ENCODE results near the gene TMEM131. TPM values are rescaled to one million over a fixed set of nuclear protein-coding genes. Genes with fewer than 3 reads are reported as not detected.

Gene TMEM131
- total RNA-seq, 2 experiments from 2014 or later: 17.4 to 32.3 TPM

DNA sequence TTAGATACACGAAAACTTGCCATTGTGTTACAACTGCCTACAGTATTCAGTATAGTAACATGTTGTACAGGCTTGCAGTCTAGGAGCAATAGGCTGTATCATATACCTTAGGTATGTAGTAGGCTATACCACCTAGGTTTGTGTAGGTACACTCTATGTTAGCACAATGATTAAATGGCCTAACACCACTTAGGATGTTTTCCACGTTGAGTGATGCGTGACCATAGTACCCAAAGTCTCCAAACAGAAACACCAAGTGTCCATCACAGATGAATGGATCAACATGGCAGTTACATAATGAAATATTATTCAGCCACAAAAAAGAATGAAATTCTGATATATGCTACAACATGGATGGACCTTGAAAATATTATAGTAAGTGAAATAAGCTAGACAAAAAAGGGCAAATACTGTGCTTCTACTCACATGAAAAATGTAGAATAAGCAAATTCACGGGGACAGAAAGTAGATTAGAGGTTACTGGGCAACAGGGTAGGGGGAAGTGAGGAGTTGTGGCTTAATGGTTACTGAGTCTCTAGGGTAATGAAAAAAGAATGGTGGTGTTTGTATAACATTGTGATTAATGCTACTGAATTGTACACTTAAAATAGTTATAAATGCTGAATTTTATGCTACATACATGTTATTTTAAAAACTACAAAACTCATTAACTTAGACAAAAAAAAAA, 62.6 kb downstream of the TMEM131 start:
- H3K79me2 ChIP-seq (ENCODE audit: insufficient read depth, low read depth, low read length): peaks cover 93% of the 10 kb centered on the region
- POLR2A ChIA-PET: interaction anchor here (1.1 to 1.6 kb wide), 5 partner anchors 9 to 25 kb away, joined by 3 to 14 read pairs (median 11); no protein-coding TSS in a partner anchor
- peak overlapping the region; percentile 33; the same call in 1 of the 2 replicates for H2AFZ ChIP-seq (ENCODE audit: low read length)
- peak overlapping the region; percentile 93 for H3K27ac ChIP-seq (ENCODE audit: low read depth, low read length, poor library complexity, severe bottlenecking)
- peaks cover 99% of the 10 kb centered on the region for H3K4me1 ChIP-seq (ENCODE audit: insufficient read depth, low read length, poor library complexity, severe bottlenecking)
- H3K4me3 ChIP-seq (ENCODE audit: low read depth, low read length, poor library complexity, severe bottlenecking): peak overlapping the region; percentile 2
- no peaks in the 10 kb centered on the region for H3K9me2 ChIP-seq (ENCODE audit: insufficient read depth, low read length)
- no peaks in the 10 kb centered on the region; the same call in 1 of the 2 replicates for H3K36me3 ChIP-seq (ENCODE audit: insufficient read depth, low read length)
- CTCF ChIA-PET (ENCODE audit: unreplicated experiment): no interaction called here
- BruUV-seq (replicated peaks): no TSS peak
- peak; percentile 43 for DNase-seq (ENCODE audit: low spot score)
- no peaks in the 10 kb centered on the region for H4K20me1 ChIP-seq (ENCODE audit: insufficient read depth, low read length)
- intact Hi-C loops (cut with micrococcal nuclease; ENCODE audit: unreplicated experiment): loop anchor here (5.0 to 10.0 kb wide), 2 partner anchors 79 to 152 kb away; partner anchors contain the start of gene VWA3B
- TF ChIP-seq EZH2phosphoT487 (IDR thresholded peaks at IDR 0.05; ENCODE audit: borderline replicate concordance, low read depth, low read length): no peak
- TF ChIP-seq, protein P1, sequence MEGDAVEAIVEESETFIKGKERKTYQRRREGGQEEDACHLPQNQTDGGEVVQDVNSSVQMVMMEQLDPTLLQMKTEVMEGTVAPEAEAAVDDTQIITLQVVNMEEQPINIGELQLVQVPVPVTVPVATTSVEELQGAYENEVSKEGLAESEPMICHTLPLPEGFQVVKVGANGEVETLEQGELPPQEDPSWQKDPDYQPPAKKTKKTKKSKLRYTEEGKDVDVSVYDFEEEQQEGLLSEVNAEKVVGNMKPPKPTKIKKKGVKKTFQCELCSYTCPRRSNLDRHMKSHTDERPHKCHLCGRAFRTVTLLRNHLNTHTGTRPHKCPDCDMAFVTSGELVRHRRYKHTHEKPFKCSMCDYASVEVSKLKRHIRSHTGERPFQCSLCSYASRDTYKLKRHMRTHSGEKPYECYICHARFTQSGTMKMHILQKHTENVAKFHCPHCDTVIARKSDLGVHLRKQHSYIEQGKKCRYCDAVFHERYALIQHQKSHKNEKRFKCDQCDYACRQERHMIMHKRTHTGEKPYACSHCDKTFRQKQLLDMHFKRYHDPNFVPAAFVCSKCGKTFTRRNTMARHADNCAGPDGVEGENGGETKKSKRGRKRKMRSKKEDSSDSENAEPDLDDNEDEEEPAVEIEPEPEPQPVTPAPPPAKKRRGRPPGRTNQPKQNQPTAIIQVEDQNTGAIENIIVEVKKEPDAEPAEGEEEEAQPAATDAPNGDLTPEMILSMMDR (conservative IDR thresholded peaks at IDR 0.05; ENCODE audit: low read length): no peak
- H3K4me2 ChIP-seq (ENCODE audit: low read length): peak overlapping the region; percentile 94
- no peaks in the 10 kb centered on the region; the same call in 1 of the 2 replicates for H3K9me3 ChIP-seq (ENCODE audit: low read length)

- ChIA-PET CTCF (ENCODE audit: unreplicated experiment) (no interaction called here), POLR2A (interaction anchor here (0.7 to 1.6 kb wide), 7 partner anchors 8 to 80 kb away, joined by 3 to 14 read pairs (median 6); no protein-coding TSS in a partner anchor)
- H3K9me2 ChIP-seq (ENCODE audit: insufficient read depth, low read length): no peaks in the 10 kb centered on the region
- no peak for TF ChIP-seq EZH2phosphoT487 (IDR thresholded peaks at IDR 0.05; ENCODE audit: borderline replicate concordance, low read depth, low read length)
- TF ChIP-seq, protein P1 (conservative IDR thresholded peaks at IDR 0.05; ENCODE audit: low read length): no peak
- peak overlapping the region; percentile 63 for H3K4me3 ChIP-seq (ENCODE audit: low read depth, low read length, poor library complexity, severe bottlenecking)
- H3K36me3 ChIP-seq (ENCODE audit: insufficient read depth, low read length): no peaks in the 10 kb centered on the region; the same call in 1 of the 2 replicates
- peaks cover 98% of the 10 kb centered on the region for H3K79me2 ChIP-seq (ENCODE audit: insufficient read depth, low read depth, low read length)
- intact Hi-C loops (cut with micrococcal nuclease; ENCODE audit: unreplicated experiment): loop anchor here (2.0 to 10.0 kb wide), 3 partner anchors 61 to 153 kb away; partner anchors contain the start of gene VWA3B
- H3K4me2 ChIP-seq (ENCODE audit: low read length): peak overlapping the region; percentile 94
- TSS peak; percentile 76 for BruUV-seq (replicated peaks)
- peaks cover 89% of the 10 kb centered on the region for H3K4me1 ChIP-seq (ENCODE audit: insufficient read depth, low read length, poor library complexity, severe bottlenecking)
- no peaks in the 10 kb centered on the region for H4K20me1 ChIP-seq (ENCODE audit: insufficient read depth, low read length)
- no peaks in the 10 kb centered on the region; the same call in 1 of the 2 replicates for H3K9me3 ChIP-seq (ENCODE audit: low read length)
- peak overlapping the region; percentile 32; the same call in 1 of the 2 replicates for H2AFZ ChIP-seq (ENCODE audit: low read length)
- peak overlapping the region; percentile 93 for H3K27ac ChIP-seq (ENCODE audit: low read depth, low read length, poor library complexity, severe bottlenecking)
- DNase-seq (ENCODE audit: low spot score): no peak
These were observed 63.9 kb downstream of the TMEM131 start for GRCh38 chr2:97931858-97932225.
